Nephron (organoid): ENCODE results near the gene PACRG.

Experiments
- H3K27ac Mint-ChIP-seq, 3 experiments: 2 replicates each; pipeline ENCODE4 v1.8.0; 2020; ENCODE audit warnings: mixed read lengths in 3 of 3, mild to moderate bottlenecking in 2 of 3, moderate library complexity in 1 of 3
- H3K27me3 Mint-ChIP-seq: 2 replicates; pipeline ENCODE4 v1.8.0; 2021; ENCODE audit warnings: low read depth, mild to moderate bottlenecking, moderate library complexity, mixed read lengths
- H3K36me3 Mint-ChIP-seq: 2 replicates; pipeline ENCODE4 v1.8.0; 2020; ENCODE audit warnings: low read depth, mixed read lengths
- H3K4me1 Mint-ChIP-seq: 2 replicates; pipeline ENCODE4 v1.8.0; 2020; ENCODE audit warnings: mixed read lengths
- H3K4me3 Mint-ChIP-seq, 3 experiments: 2 replicates each; pipeline ENCODE4 v1.8.0; 2020; ENCODE audit warnings: mild to moderate bottlenecking in 3 of 3, mixed read lengths in 3 of 3, moderate library complexity in 2 of 3
- H3K9me3 Mint-ChIP-seq: 2 replicates; pipeline ENCODE4 v1.8.0; 2020; ENCODE audit warnings: mixed read lengths
- TF ChIP-seq, protein P1 (sequence below), 3 experiments: fragments of 200-600 bp; sonication (generic); IDR thresholded peaks; one replicate each; pipeline ENCODE4 v1.5.0; 2021; ENCODE audit warnings: antibody characterized with exemption in 3 of 3; ENCODE audit not compliant: unreplicated experiment in 3 of 3

The PACRG gene

DNA sequence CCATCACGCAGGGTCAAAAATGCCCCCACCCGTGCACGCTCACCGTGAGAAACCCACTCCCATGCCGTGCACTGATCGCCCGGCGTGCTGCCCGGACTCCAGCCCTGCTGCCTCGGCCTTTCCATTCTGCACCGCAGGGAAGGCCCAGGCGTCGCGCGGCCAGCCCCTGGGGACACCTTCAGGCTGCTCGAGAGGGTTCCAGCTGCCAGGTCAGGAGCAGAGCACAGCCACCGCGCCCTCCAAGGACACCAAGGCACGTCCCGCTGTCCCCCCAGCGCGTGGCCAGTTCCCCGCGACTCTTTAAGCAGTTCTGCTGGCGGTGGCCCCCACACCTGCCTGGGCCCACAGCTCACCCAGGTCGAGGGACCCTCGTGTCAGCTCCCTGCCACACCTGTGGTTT is 372.5 kb downstream of the PACRG start:
- Mint-ChIP-seq H3K27me3 (no peaks in the 10 kb centered on the region), H3K27ac (no peak overlapping the region), H3K4me3 (no peak overlapping the region), H3K4me1 (no peaks in the 10 kb centered on the region), H3K9me3 (peaks cover 3% of the 10 kb centered on the region), H3K36me3 (no peaks in the 10 kb centered on the region)
- TF ChIP-seq, protein P1, sequence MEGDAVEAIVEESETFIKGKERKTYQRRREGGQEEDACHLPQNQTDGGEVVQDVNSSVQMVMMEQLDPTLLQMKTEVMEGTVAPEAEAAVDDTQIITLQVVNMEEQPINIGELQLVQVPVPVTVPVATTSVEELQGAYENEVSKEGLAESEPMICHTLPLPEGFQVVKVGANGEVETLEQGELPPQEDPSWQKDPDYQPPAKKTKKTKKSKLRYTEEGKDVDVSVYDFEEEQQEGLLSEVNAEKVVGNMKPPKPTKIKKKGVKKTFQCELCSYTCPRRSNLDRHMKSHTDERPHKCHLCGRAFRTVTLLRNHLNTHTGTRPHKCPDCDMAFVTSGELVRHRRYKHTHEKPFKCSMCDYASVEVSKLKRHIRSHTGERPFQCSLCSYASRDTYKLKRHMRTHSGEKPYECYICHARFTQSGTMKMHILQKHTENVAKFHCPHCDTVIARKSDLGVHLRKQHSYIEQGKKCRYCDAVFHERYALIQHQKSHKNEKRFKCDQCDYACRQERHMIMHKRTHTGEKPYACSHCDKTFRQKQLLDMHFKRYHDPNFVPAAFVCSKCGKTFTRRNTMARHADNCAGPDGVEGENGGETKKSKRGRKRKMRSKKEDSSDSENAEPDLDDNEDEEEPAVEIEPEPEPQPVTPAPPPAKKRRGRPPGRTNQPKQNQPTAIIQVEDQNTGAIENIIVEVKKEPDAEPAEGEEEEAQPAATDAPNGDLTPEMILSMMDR (IDR thresholded peaks at IDR 0.05; ENCODE audit: unreplicated experiment in 3 of 3), result no peak

DNA sequence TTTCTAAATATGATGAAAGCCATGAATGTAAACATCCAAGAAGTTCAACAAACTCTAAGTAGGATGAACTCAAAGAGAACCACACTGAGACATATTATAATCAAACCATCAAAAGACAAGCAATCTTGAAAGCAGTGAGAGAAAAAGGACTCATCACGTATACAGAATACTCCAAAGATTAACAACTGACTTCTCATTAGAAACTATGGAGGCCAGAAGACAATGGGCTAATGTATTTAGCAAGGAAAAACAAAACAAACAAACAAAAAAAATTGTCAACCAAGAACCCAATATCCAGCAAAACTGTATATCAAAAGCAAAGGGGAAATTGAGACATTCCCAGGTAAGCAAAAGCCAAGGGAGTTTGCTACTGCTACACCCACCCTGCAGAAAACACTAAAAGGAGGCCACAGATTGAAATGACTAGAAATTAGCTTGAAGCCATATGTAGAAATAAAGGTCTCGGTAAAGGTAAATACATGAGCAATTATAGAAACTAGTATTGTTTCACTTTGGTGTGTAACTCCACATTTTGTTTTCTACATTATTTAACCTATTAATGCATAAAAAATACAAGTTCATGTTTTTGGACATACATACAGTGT is 385.7 kb downstream of the PACRG start:
- peaks cover 21% of the 10 kb centered on the region for H3K9me3 Mint-ChIP-seq
- H3K4me3 Mint-ChIP-seq, result no peak overlapping the region
- H3K27me3 Mint-ChIP-seq, result peaks cover 4% of the 10 kb centered on the region
- no peaks in the 10 kb centered on the region for H3K36me3 Mint-ChIP-seq
- H3K4me1 Mint-ChIP-seq, result no peaks in the 10 kb centered on the region
- TF ChIP-seq, protein P1 (IDR thresholded peaks at IDR 0.05; ENCODE audit: unreplicated experiment in 3 of 3), result no peak
- H3K27ac Mint-ChIP-seq, result no peak overlapping the region

DNA sequence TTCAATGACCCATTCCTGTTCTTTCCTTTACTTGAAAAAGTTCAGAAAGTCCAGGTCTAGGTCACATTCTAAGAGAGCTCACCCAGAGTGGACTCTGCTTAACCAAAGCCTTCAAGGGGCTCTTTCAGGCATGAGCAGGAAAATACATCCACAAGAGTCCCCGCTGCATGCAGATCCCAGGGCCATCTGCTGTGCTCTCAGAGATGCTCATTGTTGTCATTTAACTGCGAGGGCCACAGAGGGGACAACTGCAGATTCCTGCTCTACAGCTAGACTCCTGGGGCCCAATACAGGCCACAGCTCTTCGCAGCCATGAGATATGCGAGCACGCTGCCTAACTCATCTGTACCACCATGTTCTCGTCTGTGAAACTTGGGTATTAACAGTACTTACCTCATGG is 391.2 kb downstream of the PACRG start:
- Mint-ChIP-seq H3K4me1 (no peaks in the 10 kb centered on the region), H3K36me3 (no peaks in the 10 kb centered on the region), H3K27me3 (peaks cover 9% of the 10 kb centered on the region), H3K4me3 (no peak overlapping the region), H3K27ac (no peak overlapping the region), H3K9me3 (peaks cover 21% of the 10 kb centered on the region)
- TF ChIP-seq, protein P1 (IDR thresholded peaks at IDR 0.05; ENCODE audit: unreplicated experiment in 3 of 3), result no peak

DNA sequence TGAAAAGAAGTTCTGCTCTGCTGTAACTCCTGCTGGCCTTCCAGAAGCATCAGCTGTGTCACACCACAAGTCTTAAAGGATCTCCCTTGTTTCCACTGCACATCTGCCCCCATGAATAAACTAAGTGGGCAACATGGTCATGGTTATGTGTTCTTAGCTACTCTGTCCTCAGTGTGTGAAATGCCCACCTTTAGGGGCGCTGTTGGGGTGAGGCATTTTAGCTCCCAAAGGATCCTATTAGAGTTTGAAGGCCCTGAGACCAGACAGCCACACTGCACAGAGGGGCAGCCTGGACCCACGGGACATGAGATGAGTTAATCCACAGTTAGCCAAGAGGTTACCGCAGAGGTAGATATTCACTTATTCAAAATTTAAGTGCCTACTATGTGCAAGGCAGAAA is 392.4 kb downstream of the PACRG start:
- Mint-ChIP-seq H3K27me3 (peaks cover 9% of the 10 kb centered on the region), H3K4me3 (no peak overlapping the region), H3K4me1 (no peaks in the 10 kb centered on the region), H3K27ac (no peak overlapping the region), H3K9me3 (peaks cover 16% of the 10 kb centered on the region), H3K36me3 (no peaks in the 10 kb centered on the region)
- TF ChIP-seq, protein P1 (IDR thresholded peaks at IDR 0.05; ENCODE audit: unreplicated experiment in 3 of 3), result no peak

DNA sequence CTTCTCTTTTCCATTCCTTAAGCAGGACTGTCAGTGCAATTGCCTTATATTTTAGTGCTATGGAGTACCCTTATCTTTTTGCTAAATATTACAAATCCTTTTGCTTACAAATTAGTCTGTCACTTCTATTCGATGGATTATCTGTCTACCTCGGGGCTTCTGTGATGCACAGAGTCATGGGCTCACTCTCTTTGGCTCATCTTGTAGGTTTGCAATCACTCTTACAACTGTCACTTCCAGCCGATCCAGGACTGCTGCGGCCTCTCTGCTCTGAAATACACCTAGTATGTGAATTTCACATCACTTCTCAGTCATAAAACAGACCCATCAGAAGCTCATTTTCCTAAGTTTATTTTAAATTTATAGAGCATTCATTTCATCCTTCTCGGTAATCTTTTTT is 393.5 kb downstream of the PACRG start:
- H3K27ac Mint-ChIP-seq, result no peak overlapping the region
- H3K9me3 Mint-ChIP-seq, result peaks cover 12% of the 10 kb centered on the region
- H3K4me1 Mint-ChIP-seq, result no peaks in the 10 kb centered on the region
- H3K36me3 Mint-ChIP-seq, result no peaks in the 10 kb centered on the region
- no peak overlapping the region for H3K4me3 Mint-ChIP-seq
- TF ChIP-seq, protein P1 (IDR thresholded peaks at IDR 0.05; ENCODE audit: unreplicated experiment in 3 of 3), result no peak
- H3K27me3 Mint-ChIP-seq, result peaks cover 9% of the 10 kb centered on the region

DNA sequence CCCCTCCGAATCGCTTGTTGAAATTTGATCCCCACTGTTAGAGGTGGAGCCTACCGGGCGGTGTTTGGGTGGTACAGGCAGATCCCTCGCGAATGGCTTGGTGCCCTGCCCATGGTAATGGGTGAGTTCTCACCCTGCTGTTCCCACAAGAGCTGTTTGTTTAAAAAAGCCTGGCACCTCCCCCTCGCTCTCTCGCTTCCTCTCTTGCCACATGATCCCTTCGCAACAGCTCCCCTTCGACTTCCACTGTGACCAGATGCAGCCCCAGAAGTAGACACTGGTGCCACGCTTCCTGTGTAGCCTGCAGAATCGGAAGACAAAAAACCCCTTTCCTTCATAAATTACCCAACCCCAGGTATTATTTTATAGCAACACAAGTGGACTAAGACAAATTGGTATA is 394.6 kb downstream of the PACRG start:
- TF ChIP-seq, protein P1 (IDR thresholded peaks at IDR 0.05; ENCODE audit: unreplicated experiment in 3 of 3), result no peak
- no peak overlapping the region for H3K4me3 Mint-ChIP-seq
- H3K4me1 Mint-ChIP-seq, result no peaks in the 10 kb centered on the region
- H3K36me3 Mint-ChIP-seq, result no peaks in the 10 kb centered on the region
- H3K27me3 Mint-ChIP-seq, result peaks cover 5% of the 10 kb centered on the region
- peaks cover 12% of the 10 kb centered on the region for H3K9me3 Mint-ChIP-seq
- no peak overlapping the region for H3K27ac Mint-ChIP-seq
